ENCODE results near the gene TRMT2A.

DNA sequence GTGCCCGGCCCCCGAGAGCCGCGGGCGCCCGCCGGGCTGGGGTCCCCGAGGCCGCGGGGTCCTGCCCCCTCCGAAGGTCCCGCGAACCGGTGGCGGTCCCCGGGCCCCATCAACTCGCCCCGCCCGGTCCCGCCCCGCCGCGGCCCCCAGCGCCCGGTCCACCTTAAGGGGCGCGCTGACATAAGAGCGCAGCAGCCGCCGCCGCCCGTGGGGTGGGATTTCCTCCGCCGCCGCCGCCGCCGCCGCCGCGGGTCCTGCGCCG, 14.5 kb upstream of the TRMT2A start, which contains the start of gene ZDHHC8:
- no peak for TF ChIP-seq YY1 (IDR thresholded peaks at IDR 0.05; ENCODE audit: low read depth)
- no peak for TF ChIP-seq CEBPB (IDR thresholded peaks at IDR 0.05)
- no peak for TF ChIP-seq CREB1 (IDR thresholded peaks at IDR 0.05; ENCODE audit: low read depth)
- no peak for TF ChIP-seq RAD21 (IDR thresholded peaks at IDR 0.05; ENCODE audit: low read depth)
- TF ChIP-seq, protein P1, sequence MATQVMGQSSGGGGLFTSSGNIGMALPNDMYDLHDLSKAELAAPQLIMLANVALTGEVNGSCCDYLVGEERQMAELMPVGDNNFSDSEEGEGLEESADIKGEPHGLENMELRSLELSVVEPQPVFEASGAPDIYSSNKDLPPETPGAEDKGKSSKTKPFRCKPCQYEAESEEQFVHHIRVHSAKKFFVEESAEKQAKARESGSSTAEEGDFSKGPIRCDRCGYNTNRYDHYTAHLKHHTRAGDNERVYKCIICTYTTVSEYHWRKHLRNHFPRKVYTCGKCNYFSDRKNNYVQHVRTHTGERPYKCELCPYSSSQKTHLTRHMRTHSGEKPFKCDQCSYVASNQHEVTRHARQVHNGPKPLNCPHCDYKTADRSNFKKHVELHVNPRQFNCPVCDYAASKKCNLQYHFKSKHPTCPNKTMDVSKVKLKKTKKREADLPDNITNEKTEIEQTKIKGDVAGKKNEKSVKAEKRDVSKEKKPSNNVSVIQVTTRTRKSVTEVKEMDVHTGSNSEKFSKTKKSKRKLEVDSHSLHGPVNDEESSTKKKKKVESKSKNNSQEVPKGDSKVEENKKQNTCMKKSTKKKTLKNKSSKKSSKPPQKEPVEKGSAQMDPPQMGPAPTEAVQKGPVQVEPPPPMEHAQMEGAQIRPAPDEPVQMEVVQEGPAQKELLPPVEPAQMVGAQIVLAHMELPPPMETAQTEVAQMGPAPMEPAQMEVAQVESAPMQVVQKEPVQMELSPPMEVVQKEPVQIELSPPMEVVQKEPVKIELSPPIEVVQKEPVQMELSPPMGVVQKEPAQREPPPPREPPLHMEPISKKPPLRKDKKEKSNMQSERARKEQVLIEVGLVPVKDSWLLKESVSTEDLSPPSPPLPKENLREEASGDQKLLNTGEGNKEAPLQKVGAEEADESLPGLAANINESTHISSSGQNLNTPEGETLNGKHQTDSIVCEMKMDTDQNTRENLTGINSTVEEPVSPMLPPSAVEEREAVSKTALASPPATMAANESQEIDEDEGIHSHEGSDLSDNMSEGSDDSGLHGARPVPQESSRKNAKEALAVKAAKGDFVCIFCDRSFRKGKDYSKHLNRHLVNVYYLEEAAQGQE (IDR thresholded peaks at IDR 0.05; ENCODE audit: low read depth): no peak
- no peak for TF ChIP-seq TEAD4 (IDR thresholded peaks at IDR 0.05)
- TF ChIP-seq TAF1 (IDR thresholded peaks at IDR 0.05; ENCODE audit: low read depth): no peak
- no peak for TF ChIP-seq EGR1 (IDR thresholded peaks at IDR 0.05)
- no peak for TF ChIP-seq EP300 (IDR thresholded peaks at IDR 0.05; ENCODE audit: borderline replicate concordance)
- TF ChIP-seq MAX (IDR thresholded peaks at IDR 0.05): no peak
- no peak for TF ChIP-seq USF1 (IDR thresholded peaks at IDR 0.05)
- no peak for TF ChIP-seq TCF12 (IDR thresholded peaks at IDR 0.05; ENCODE audit: low read depth)
- no peak for TF ChIP-seq NFIC (IDR thresholded peaks at IDR 0.05)

Data from Ishikawa (cell line).